Measurements from ENCODE around the gene ALPI.
A peak's percentile ranks its signal among the peaks of the same experiment; 100 is the strongest.
"Not testable (repeated sequence)": the region's sequence is repeated elsewhere in the genome, so short reads cannot be mapped to it uniquely, and the experiment has no call there.

The ALPI gene

GRCh38 chr2:232455426-232456255, at the start of gene ALPI:
TSS of gene ALPI (plus strand) at chr2:232456153. CDS start at chr2:232456200, 47 bp downstream.
- DNase-seq: no peak

- no peak for DNase-seq
Measured at GRCh38 chr2:232406556-232407310, 49.2 kb upstream of the ALPI start, which contains the start of gene ALPG. TSS of gene ALPG (plus strand) at chr2:232406844. CDS start at chr2:232406895, 51 bp downstream.

- not testable (repeated sequence) for DNase-seq
Measured at GRCh38 chr2:232407428-232408150, 48.4 kb upstream of the ALPI start.

- DNase-seq: not testable (repeated sequence)
Measured at GRCh38 chr2:232408269-232408668, 47.7 kb upstream of the ALPI start.

GRCh38 chr2:232409617-232410016, 46.3 kb upstream of the ALPI start:
- not testable (repeated sequence) for DNase-seq

- DNase-seq: no peak
Measured at GRCh38 chr2:232410238-232410900, 45.6 kb upstream of the ALPI start.

GRCh38 chr2:232411901-232412629, 43.9 kb upstream of the ALPI start:
- no peak for DNase-seq

- DNase-seq: no peak
Measured at GRCh38 chr2:232412986-232413385, 43.0 kb upstream of the ALPI start.

- DNase-seq: no peak
Measured at GRCh38 chr2:232415138-232415690, 40.7 kb upstream of the ALPI start.

- DNase-seq: no peak
Measured at GRCh38 chr2:232415736-232416520, 40.0 kb upstream of the ALPI start.

- DNase-seq: no peak
Measured at GRCh38 chr2:232416521-232417470, 39.2 kb upstream of the ALPI start.

GRCh38 chr2:232417489-232417888, 38.5 kb upstream of the ALPI start:
- DNase-seq: no peak

- no peak for DNase-seq
Measured at GRCh38 chr2:232418056-232418455, 37.9 kb upstream of the ALPI start.

GRCh38 chr2:232418466-232419244, 37.3 kb upstream of the ALPI start:
- DNase-seq: peak in 1 of 2 donors; percentile 55

- no peak for DNase-seq
Measured at GRCh38 chr2:232419245-232420072, 36.5 kb upstream of the ALPI start.

- DNase-seq: no peak
Measured at GRCh38 chr2:232420073-232420454, 35.9 kb upstream of the ALPI start.

- peak in 1 of 2 donors; percentile 58 for DNase-seq
Measured at GRCh38 chr2:232420463-232421188, 35.3 kb upstream of the ALPI start.
